Osteocyte (in vitro differentiated cells): ENCODE data around the gene HSD17B3. TPM values are rescaled to one million over a fixed set of nuclear protein-coding genes. Genes with fewer than 3 reads are reported as not detected.

ENCODE experiments used
- DNase-seq: peaks from one replicate; pipeline ENCODE4 v3.0.0; 2021; ENCODE audit warnings: mixed read lengths; ENCODE audit not compliant: unreplicated experiment; ENCODE audit errors: extremely low spot score
- H3K27ac Mint-ChIP-seq: one replicate; pipeline ENCODE4 v1.8.0; 2021; ENCODE audit warnings: mild to moderate bottlenecking, mixed read lengths; ENCODE audit not compliant: unreplicated experiment
- H3K27me3 Mint-ChIP-seq: one replicate; pipeline ENCODE4 v1.8.0; 2021; ENCODE audit warnings: mixed read lengths; ENCODE audit not compliant: unreplicated experiment
- H3K36me3 Mint-ChIP-seq: one replicate; pipeline ENCODE4 v1.8.0; 2021; ENCODE audit warnings: mixed read lengths; ENCODE audit not compliant: unreplicated experiment
- H3K4me1 Mint-ChIP-seq: one replicate; pipeline ENCODE4 v1.8.0; 2021; ENCODE audit warnings: mixed read lengths; ENCODE audit not compliant: unreplicated experiment
- H3K4me3 Mint-ChIP-seq: one replicate; pipeline ENCODE4 v1.8.0; 2021; ENCODE audit warnings: mild to moderate bottlenecking, moderate library complexity, mixed read lengths; ENCODE audit not compliant: unreplicated experiment
- H3K9me3 Mint-ChIP-seq: one replicate; pipeline ENCODE4 v1.8.0; 2021; ENCODE audit warnings: mixed read lengths; ENCODE audit not compliant: unreplicated experiment
- CTCF ChIP-seq: fragments of 200-600 bp; sonication (generic); IDR thresholded peaks from 2 replicates; pipeline ENCODE4 v1.5.0; 2021; ENCODE audit warnings: antibody characterized with exemption, mild to moderate bottlenecking, moderate library complexity
- total RNA-seq: library from RNA; stranded (reverse); gene quantifications from 2 replicates; pipeline ENCODE4 v1.2.1, GENCODE V29; 2021

The HSD17B3 gene
- total RNA-seq, 1 donor from 2014 or later = not detected

GRCh38 chr9:96185518-96186156 is 116.3 kb downstream of the HSD17B3 start:
- H3K27me3 Mint-ChIP-seq = peaks cover 28% of the 10 kb centered on the region
- H3K4me3 Mint-ChIP-seq = no peak overlapping the region
- H3K4me1 Mint-ChIP-seq = peaks cover 14% of the 10 kb centered on the region
- no peak for TF ChIP-seq CTCF
- no peak overlapping the region for H3K27ac Mint-ChIP-seq
- DNase-seq = no peak
- peaks cover 13% of the 10 kb centered on the region for H3K9me3 Mint-ChIP-seq
- peaks cover 2% of the 10 kb centered on the region for H3K36me3 Mint-ChIP-seq

Other genes with a start within 250 kb of the HSD17B3 start
- 18.3 and 20.2 TPM in 2 replicates for gene SLC35D2, start 81.5 kb upstream of the HSD17B3 start, total RNA-seq
- 2.1 and 2.3 TPM in 2 replicates for gene ZNF367, start 116.2 kb upstream of the HSD17B3 start, total RNA-seq
- gene HABP4, start 148.0 kb upstream of the HSD17B3 start, total RNA-seq = 15.8 and 16.5 TPM in 2 replicates